HL-60 (cell line): Measurements from ENCODE around the gene TRIM34.
A peak's percentile ranks its signal among the peaks of the same experiment; 100 is the strongest.

Experiments
- DNase-seq, 2 experiments: peaks; one replicate each; pipeline ENCODE4 v3.0.0-alpha.2; 2010 to 2020; ENCODE audit warnings: low read depth in 1 of 2, low spot score in 1 of 2
- H3K27ac ChIP-seq: fragments of 250-450 bp; sonication (Bioruptor Pico); replicated peaks from 2 replicates; pipeline ENCODE4 v1.5.1; 2020; ENCODE audit warnings: mild to moderate bottlenecking, moderate library complexity
- H3K27me3 ChIP-seq: fragments of 250-450 bp; sonication (Bioruptor Pico); 2 replicates; pipeline ENCODE4 v1.5.1; 2021; ENCODE audit warnings: mild to moderate bottlenecking, moderate library complexity; ENCODE audit not compliant: insufficient read depth, poor library complexity, severe bottlenecking
- H3K4me3 ChIP-seq: replicated peaks from 2 replicates; pipeline ENCODE4 v1.5.1; 2011; ENCODE audit warnings: mild to moderate bottlenecking, control low read depth, low read length; ENCODE audit not compliant: insufficient read depth
- GABPA ChIP-seq: IDR thresholded peaks from 2 replicates; pipeline ENCODE4 v1.6.1; 2012; ENCODE audit warnings: low read depth
- POLR2AphosphoS5 ChIP-seq: IDR thresholded peaks from 2 replicates; pipeline ENCODE4 v1.6.1; 2012; ENCODE audit warnings: low read depth
- SPI1 ChIP-seq: IDR thresholded peaks from 2 replicates; pipeline ENCODE4 v1.6.1; 2012; ENCODE audit warnings: low read depth, mild to moderate bottlenecking, borderline replicate concordance
- TF ChIP-seq, protein P1 (sequence below): IDR thresholded peaks from one replicate; pipeline ENCODE4 v1.5.1; 2011; ENCODE audit warnings: low read length, control low read depth, inconsistent platforms; ENCODE audit not compliant: insufficient read depth
- TF ChIP-seq, protein P2 (sequence below): IDR thresholded peaks from 2 replicates; pipeline ENCODE4 v1.6.1; 2012; ENCODE audit warnings: low read depth; ENCODE audit not compliant: insufficient replicate concordance

The TRIM34 gene

DNA sequence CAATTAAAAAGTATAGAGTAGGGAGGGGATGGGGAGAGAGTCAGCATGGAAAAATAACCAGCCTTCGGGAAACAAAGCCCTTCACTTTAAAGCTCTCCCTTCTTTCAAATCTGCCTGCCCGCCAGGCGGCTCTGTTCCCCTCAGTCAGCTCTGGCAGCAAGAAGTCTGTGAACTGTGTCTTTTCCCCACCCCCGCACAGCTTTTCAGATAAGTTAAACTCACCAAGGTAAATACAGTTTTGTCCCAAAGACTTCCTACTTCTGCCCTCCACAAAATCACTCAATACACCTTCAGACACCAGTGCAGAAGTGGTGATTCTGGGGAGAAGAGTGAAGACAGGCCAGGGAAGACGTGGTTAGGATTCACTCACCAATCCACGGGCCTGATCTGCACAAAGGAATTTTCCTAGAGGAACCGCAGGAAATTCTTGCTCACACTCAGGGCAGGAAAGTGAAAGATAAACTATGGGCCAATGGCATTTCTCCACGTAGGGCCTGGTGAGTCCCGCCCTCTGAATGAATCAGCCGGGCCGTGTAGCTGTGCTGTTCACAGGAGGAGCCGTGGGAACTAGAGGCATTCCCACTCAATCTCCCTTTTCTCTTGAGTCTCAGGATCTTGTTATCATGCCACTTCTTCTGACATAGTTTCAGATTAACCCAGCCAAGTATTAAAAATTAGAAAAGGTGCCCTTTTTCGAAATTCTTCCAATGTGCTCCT is 60.0 kb downstream of the TRIM34 start, which contains the start of gene TRIM5:
Gene TRIM5, minus strand, starts transcription at position 429 of the 717 bp plus-strand sequence. CDS start 4,897 bp downstream, outside the sequence.
- DNase-seq, result peak; percentile 68 to 89
- peak within 1 kb of the TSS; percentile 64 for H3K27ac ChIP-seq
- TF ChIP-seq, protein P1, sequence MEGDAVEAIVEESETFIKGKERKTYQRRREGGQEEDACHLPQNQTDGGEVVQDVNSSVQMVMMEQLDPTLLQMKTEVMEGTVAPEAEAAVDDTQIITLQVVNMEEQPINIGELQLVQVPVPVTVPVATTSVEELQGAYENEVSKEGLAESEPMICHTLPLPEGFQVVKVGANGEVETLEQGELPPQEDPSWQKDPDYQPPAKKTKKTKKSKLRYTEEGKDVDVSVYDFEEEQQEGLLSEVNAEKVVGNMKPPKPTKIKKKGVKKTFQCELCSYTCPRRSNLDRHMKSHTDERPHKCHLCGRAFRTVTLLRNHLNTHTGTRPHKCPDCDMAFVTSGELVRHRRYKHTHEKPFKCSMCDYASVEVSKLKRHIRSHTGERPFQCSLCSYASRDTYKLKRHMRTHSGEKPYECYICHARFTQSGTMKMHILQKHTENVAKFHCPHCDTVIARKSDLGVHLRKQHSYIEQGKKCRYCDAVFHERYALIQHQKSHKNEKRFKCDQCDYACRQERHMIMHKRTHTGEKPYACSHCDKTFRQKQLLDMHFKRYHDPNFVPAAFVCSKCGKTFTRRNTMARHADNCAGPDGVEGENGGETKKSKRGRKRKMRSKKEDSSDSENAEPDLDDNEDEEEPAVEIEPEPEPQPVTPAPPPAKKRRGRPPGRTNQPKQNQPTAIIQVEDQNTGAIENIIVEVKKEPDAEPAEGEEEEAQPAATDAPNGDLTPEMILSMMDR, result peak; percentile 27
- TF ChIP-seq POLR2AphosphoS5, result no peak

GRCh38 chr11:5686426-5686825 is 61.6 kb downstream of the TRIM34 start:
- H3K27ac ChIP-seq, result no peak overlapping the region
- DNase-seq, result no peak
- TF ChIP-seq, protein P2, sequence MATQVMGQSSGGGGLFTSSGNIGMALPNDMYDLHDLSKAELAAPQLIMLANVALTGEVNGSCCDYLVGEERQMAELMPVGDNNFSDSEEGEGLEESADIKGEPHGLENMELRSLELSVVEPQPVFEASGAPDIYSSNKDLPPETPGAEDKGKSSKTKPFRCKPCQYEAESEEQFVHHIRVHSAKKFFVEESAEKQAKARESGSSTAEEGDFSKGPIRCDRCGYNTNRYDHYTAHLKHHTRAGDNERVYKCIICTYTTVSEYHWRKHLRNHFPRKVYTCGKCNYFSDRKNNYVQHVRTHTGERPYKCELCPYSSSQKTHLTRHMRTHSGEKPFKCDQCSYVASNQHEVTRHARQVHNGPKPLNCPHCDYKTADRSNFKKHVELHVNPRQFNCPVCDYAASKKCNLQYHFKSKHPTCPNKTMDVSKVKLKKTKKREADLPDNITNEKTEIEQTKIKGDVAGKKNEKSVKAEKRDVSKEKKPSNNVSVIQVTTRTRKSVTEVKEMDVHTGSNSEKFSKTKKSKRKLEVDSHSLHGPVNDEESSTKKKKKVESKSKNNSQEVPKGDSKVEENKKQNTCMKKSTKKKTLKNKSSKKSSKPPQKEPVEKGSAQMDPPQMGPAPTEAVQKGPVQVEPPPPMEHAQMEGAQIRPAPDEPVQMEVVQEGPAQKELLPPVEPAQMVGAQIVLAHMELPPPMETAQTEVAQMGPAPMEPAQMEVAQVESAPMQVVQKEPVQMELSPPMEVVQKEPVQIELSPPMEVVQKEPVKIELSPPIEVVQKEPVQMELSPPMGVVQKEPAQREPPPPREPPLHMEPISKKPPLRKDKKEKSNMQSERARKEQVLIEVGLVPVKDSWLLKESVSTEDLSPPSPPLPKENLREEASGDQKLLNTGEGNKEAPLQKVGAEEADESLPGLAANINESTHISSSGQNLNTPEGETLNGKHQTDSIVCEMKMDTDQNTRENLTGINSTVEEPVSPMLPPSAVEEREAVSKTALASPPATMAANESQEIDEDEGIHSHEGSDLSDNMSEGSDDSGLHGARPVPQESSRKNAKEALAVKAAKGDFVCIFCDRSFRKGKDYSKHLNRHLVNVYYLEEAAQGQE, result no peak
- TF ChIP-seq SPI1, result no peak
- TF ChIP-seq POLR2AphosphoS5, result no peak
- TF ChIP-seq, protein P1, result no peak
- no peak for TF ChIP-seq GABPA
- no peak overlapping the region for H3K4me3 ChIP-seq
- no peaks in the 10 kb centered on the region for H3K27me3 ChIP-seq

More for the DNA sequence above, 60.0 kb downstream of the TRIM34 start, which contains the start of gene TRIM5:
- Histone ChIP-seq H3K27me3 (no peaks in the 10 kb centered on the region), H3K4me3 (peak within 1 kb of the TSS; percentile 60)

GRCh38 chr11:5688482-5688881 is 63.7 kb downstream of the TRIM34 start:
- DNase-seq, result no peak
- TF ChIP-seq, protein P2, result no peak
- TF ChIP-seq GABPA (no peak), POLR2AphosphoS5 (no peak), SPI1 (no peak)
- TF ChIP-seq, protein P1, result no peak
- Histone ChIP-seq H3K4me3 (no peak overlapping the region), H3K27ac (no peak overlapping the region), H3K27me3 (no peaks in the 10 kb centered on the region)

GRCh38 chr11:5689551-5689983 is 64.8 kb downstream of the TRIM34 start, which contains the start of gene TRIM22:
Gene TRIM22 (plus strand): TSS chr11:5689790. CDS start chr11:5696233, 6,443 bp downstream.
- TF ChIP-seq, protein P1, result no peak
- peak; percentile 26; the same call in 1 of the 2 replicates for TF ChIP-seq SPI1
- no peak for TF ChIP-seq POLR2AphosphoS5
- TF ChIP-seq GABPA, result no peak
- TF ChIP-seq, protein P2, result no peak
- H3K27ac ChIP-seq, result peak within 1 kb of the TSS; percentile 60
- H3K4me3 ChIP-seq, result peak within 1 kb of the TSS; percentile 33
- DNase-seq, result peak; percentile 57 to 63
- no peaks in the 10 kb centered on the region for H3K27me3 ChIP-seq
